ENCODE data around the gene GPR35. TPM values are rescaled to one million over a fixed set of nuclear protein-coding genes. Genes with fewer than 3 reads are reported as not detected.
"Not testable (repeated sequence)": the region's sequence is repeated elsewhere in the genome, so short reads cannot be mapped to it uniquely, and the experiment has no call there.

The GPR35 gene
- total RNA-seq, 2 experiments from 2014 or later, result 19.2 to 19.3 TPM

DNA sequence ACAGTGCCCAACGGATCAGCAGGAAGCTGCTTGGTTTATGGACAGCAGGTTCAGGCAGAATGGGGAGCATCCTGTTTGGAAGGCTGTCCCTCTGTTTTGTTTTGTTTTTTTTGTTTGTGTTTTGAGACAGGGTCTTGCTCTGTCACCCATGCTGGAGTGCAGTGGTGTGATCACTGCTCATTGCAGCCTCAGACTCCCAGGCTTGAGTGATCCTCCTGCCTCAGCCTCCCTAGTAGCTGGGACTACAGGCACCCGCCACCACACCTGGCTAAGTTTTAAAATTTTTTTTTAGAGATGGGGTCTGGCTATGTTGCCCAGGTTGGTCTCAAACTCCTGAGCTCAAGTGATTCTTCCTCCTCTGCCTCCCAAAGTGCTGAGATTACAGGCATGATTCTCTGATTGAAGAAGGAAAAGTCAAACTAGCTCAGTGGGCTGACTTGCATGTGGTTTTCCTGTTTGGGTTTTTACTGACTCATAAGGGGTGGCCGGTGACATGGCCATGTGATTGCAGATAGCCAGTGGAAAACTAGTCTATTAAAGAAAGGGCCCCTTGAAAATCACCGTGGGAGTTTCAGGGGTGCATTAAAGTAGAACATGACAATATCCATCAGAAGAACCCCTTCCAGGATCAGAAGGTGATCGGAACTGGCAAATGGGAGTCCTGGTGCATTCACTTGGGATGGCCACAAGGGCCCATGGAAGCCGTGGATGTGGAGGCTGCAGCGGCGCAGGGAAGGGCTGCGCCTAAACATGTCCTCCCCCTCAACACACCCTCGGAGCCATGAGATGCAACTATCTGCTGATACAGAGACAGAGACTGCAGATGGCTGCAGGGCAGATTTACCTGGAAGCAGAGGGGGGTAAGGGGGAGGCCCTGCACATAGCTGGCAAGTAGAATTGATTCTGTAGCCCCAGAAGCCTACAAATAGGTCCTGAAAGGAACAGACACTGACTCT, 30.9 kb downstream of the GPR35 start:
- no peaks in the 10 kb centered on the region for H3K9me3 Mint-ChIP-seq
- H3K27ac Mint-ChIP-seq, result no peak overlapping the region
- peak; percentile 85 for ATAC-seq (ENCODE audit: low read depth)
- POLR2A ChIA-PET, result interaction anchor here (1.0 to 1.4 kb wide), 3 partner anchors 35 to 91 kb away, joined by 3 to 4 read pairs (median 3); partner anchors contain the start of gene CAPN10
- H3K36me3 Mint-ChIP-seq, result no peaks in the 10 kb centered on the region
- H3K27me3 Mint-ChIP-seq, result peaks cover 58% of the 10 kb centered on the region
- H3K4me3 Mint-ChIP-seq, result no peak overlapping the region
- DNase-seq, result no peak
- H3K4me1 Mint-ChIP-seq, result peaks cover 10% of the 10 kb centered on the region

GRCh38 chr2:240659883-240660282, 34.6 kb downstream of the GPR35 start:
- DNase-seq; H3K4me1 Mint-ChIP-seq; H3K9me3 Mint-ChIP-seq; ATAC-seq (ENCODE audit: low read depth); H3K27ac Mint-ChIP-seq; POLR2A ChIA-PET; H3K4me3 Mint-ChIP-seq; H3K36me3 Mint-ChIP-seq: not testable (repeated sequence)
- H3K27me3 Mint-ChIP-seq, result peaks cover 65% of the 10 kb centered on the region

GRCh38 chr2:240662681-240663080, 37.4 kb downstream of the GPR35 start:
- DNase-seq, result no peak
- Mint-ChIP-seq H3K27me3 (peaks cover 74% of the 10 kb centered on the region), H3K4me3 (no peak overlapping the region), H3K4me1 (no peaks in the 10 kb centered on the region), H3K36me3 (no peaks in the 10 kb centered on the region), H3K9me3 (peaks cover 1% of the 10 kb centered on the region), H3K27ac (no peak overlapping the region)
- no peak for ATAC-seq (ENCODE audit: low read depth)
- POLR2A ChIA-PET, result no interaction called here

DNA sequence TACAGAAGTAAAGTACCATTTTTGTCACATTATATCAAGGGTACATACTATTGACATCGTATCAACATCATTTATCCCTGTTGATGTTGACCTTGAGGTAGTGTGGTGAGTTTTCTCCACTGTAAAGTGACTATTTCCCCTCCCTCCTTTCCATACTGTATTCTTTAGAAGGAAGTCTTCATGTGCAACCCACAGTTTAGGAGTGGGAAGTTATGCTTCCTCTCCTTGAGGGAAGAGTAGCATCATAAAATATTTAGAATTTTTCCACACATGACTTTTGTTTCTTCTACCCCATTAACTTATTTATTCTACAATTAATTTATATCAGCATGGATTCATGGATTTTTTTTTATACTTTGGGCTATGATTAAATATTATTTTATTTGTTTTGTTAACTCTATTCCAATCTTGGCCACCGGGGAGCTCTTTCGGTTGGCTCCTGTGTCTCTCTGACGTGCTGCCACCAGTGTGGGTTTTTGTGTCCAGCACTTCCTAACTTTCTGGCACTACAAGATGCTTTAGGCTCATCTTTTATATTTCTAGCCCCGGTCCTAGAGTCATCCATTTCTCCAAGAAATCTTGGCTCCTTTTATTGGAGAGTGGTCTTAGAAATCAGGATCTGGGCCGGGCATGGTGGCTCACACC, 38.4 kb downstream of the GPR35 start:
- POLR2A ChIA-PET, result no interaction called here
- Mint-ChIP-seq H3K27ac (no peak overlapping the region), H3K27me3 (peaks cover 78% of the 10 kb centered on the region), H3K4me1 (no peaks in the 10 kb centered on the region), H3K9me3 (peaks cover 1% of the 10 kb centered on the region), H3K4me3 (no peak overlapping the region), H3K36me3 (no peaks in the 10 kb centered on the region)
- ATAC-seq (ENCODE audit: low read depth), result no peak
- no peak for DNase-seq

- Mint-ChIP-seq H3K27ac (no peak overlapping the region), H3K27me3 (peaks cover 72% of the 10 kb centered on the region), H3K36me3 (no peaks in the 10 kb centered on the region), H3K4me1 (no peaks in the 10 kb centered on the region), H3K9me3 (peaks cover 1% of the 10 kb centered on the region), H3K4me3 (no peak overlapping the region)
- no peak for DNase-seq
- no peak for ATAC-seq (ENCODE audit: low read depth)
- POLR2A ChIA-PET, result no interaction called here
Measured at GRCh38 chr2:240664622-240665021, 39.3 kb downstream of the GPR35 start.

- H3K4me1 Mint-ChIP-seq, result peaks cover 2% of the 10 kb centered on the region
- no peaks in the 10 kb centered on the region for H3K9me3 Mint-ChIP-seq
- ATAC-seq (ENCODE audit: low read depth), result no peak
- no peak for DNase-seq
- peaks cover 72% of the 10 kb centered on the region for H3K27me3 Mint-ChIP-seq
- H3K4me3 Mint-ChIP-seq, result no peak overlapping the region
- POLR2A ChIA-PET, result no interaction called here
- no peaks in the 10 kb centered on the region for H3K36me3 Mint-ChIP-seq
- no peak overlapping the region for H3K27ac Mint-ChIP-seq
Measured at GRCh38 chr2:240670402-240670801, 45.1 kb downstream of the GPR35 start.

- DNase-seq (no peak), ATAC-seq (ENCODE audit: low read depth) (no peak)
- no peak overlapping the region for H3K4me3 Mint-ChIP-seq
- peaks cover 2% of the 10 kb centered on the region for H3K4me1 Mint-ChIP-seq
- no peak overlapping the region for H3K27ac Mint-ChIP-seq
- POLR2A ChIA-PET, result no interaction called here
- no peaks in the 10 kb centered on the region for H3K36me3 Mint-ChIP-seq
- peaks cover 67% of the 10 kb centered on the region for H3K27me3 Mint-ChIP-seq
- H3K9me3 Mint-ChIP-seq, result no peaks in the 10 kb centered on the region
Measured at GRCh38 chr2:240670950-240671349, 45.7 kb downstream of the GPR35 start.

DNA sequence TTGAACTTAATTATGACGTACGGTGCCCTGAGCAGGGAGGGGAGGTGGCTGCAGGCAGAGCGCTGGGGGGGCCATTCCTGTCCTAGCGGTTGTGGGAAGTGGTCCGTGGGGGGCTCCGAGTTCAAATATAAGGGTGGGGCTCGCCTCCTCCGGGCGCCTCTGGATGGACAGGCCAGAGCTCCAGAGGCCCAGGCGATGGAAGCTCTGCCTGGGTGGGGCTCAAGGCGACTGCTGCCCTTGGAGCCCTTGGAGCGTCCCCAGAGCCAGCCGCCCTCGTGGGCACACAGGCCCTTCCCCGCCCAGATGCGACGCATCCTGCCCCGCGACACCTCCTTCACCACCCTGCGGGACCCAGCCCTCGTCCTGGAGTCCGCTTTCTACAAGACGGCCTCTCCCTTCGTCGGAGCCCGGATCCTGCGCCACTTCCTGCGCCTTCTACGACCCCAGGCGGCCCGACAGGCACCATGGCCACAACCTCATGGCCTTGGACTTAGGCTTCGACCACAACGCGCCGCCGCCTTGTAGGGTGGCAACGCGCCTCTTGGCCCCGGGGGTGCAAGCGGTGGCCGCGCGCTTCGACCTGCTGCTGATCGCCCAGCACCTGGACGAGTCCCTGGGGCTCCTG, 46.9 kb downstream of the GPR35 start:
- H3K4me1 Mint-ChIP-seq, result peaks cover 2% of the 10 kb centered on the region
- no peaks in the 10 kb centered on the region for H3K36me3 Mint-ChIP-seq
- POLR2A ChIA-PET, result no interaction called here
- H3K27me3 Mint-ChIP-seq, result peaks cover 55% of the 10 kb centered on the region
- no peak overlapping the region for H3K27ac Mint-ChIP-seq
- H3K4me3 Mint-ChIP-seq, result no peak overlapping the region
- no peaks in the 10 kb centered on the region for H3K9me3 Mint-ChIP-seq
- ATAC-seq (ENCODE audit: low read depth) (no peak), DNase-seq (no peak)

DNA sequence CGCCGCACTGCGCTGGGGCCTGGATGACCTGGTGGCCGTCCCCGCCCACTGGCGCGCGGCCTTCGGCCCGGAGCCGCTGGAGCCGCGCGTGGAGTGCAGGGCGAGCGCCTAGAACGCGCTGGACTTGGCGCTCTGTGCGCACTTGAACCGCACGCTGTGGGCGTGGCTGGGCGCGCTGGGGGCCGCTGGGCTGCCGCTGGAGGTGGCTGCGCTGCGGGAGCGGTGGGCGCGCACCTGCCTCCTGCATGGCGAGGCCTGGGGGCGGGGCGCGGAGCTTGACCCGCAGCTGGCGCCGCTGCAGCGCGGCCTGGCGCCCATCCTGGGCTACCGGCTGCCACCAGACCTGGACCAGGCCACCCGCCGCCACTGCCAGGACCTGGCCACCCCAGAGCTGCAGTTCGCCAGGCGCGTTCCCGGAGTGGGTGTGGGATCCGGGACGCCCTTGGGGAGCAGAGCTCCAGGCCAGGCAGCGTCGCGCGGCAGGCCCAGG, 47.5 kb downstream of the GPR35 start:
- POLR2A ChIA-PET, result no interaction called here

DNA sequence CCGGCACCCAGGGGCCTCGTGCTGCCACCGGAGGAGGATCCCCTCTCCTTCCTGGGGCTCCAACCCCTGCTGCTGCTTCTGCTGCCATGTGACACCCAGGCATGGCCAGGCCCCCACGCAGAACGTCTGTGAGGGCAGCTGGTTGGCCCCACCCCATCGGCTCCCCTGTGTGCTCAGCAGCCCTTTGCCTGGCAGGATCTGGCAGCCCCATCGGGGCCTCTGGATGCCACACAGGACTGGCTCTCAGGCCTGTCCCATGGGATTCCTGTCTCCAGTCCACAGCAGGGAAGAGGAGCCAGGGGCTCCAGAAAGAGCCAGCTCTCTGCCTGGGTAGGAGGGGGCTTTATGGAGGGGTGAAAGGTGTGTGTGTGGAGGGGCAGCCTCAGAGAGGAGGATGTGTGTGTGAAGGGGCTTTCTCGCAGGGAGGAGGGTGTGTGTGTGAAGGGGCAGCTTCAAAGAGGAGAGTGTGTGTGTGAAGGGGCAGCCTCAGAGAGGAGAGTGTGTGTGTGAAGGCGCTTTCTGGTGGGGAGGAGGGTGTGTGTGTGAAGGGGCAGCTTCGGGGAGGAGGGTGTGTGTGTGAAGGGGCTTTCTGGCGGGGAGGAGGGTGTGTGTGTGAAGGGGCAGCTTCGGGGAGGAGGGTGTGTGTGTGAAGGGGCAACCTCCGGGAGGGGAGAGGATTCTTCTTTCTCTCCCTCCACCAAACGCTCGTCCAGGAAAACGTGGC, 49.3 kb downstream of the GPR35 start:
- H3K36me3 Mint-ChIP-seq; H3K27ac Mint-ChIP-seq; H3K9me3 Mint-ChIP-seq; H3K4me3 Mint-ChIP-seq; ATAC-seq (ENCODE audit: low read depth); DNase-seq; H3K4me1 Mint-ChIP-seq; POLR2A ChIA-PET: not testable (repeated sequence)
- H3K27me3 Mint-ChIP-seq, result peaks cover 37% of the 10 kb centered on the region

More for the DNA sequence above, 47.5 kb downstream of the GPR35 start:
- Mint-ChIP-seq H3K4me1 (peaks cover 2% of the 10 kb centered on the region), H3K9me3 (no peaks in the 10 kb centered on the region), H3K27me3 (peaks cover 50% of the 10 kb centered on the region), H3K36me3 (no peaks in the 10 kb centered on the region), H3K27ac (no peak overlapping the region), H3K4me3 (no peak overlapping the region)
- DNase-seq (no peak), ATAC-seq (ENCODE audit: low read depth) (no peak)

GRCh38 chr2:240675345-240675744, 50.1 kb downstream of the GPR35 start:
- peaks cover 31% of the 10 kb centered on the region for H3K27me3 Mint-ChIP-seq
- H3K4me3 Mint-ChIP-seq; POLR2A ChIA-PET; H3K36me3 Mint-ChIP-seq; H3K27ac Mint-ChIP-seq; H3K4me1 Mint-ChIP-seq; ATAC-seq (ENCODE audit: low read depth); DNase-seq; H3K9me3 Mint-ChIP-seq: not testable (repeated sequence)

- POLR2A ChIA-PET; H3K36me3 Mint-ChIP-seq; H3K4me1 Mint-ChIP-seq; DNase-seq; H3K9me3 Mint-ChIP-seq; H3K27ac Mint-ChIP-seq; ATAC-seq (ENCODE audit: low read depth); H3K4me3 Mint-ChIP-seq: not testable (repeated sequence)
- peaks cover 14% of the 10 kb centered on the region for H3K27me3 Mint-ChIP-seq
Measured at GRCh38 chr2:240678043-240678442, 52.8 kb downstream of the GPR35 start.

DNA sequence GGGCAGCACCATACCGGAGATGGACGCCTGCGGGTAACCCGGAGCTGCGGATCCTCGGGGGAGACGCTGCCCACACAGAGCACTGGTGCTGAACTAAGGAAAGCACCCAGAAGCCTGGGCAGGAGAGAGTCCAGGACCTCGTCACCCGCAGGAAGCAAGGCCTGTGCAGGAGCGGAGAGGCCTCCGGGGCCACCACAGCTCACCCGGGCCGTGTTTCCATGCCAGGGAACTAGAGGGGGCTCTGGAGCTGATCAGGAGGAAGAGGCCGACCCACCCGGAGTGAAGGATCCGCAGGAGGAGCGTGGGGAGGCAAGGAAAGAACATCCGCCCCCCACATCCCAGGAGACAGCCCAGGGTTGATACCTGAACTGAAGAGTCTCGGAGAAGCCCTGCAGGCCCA, 53.6 kb downstream of the GPR35 start:
- H3K36me3 Mint-ChIP-seq; H3K4me3 Mint-ChIP-seq; H3K9me3 Mint-ChIP-seq; H3K27ac Mint-ChIP-seq; POLR2A ChIA-PET; H3K27me3 Mint-ChIP-seq; ATAC-seq (ENCODE audit: low read depth); H3K4me1 Mint-ChIP-seq; DNase-seq: not testable (repeated sequence)
